Measurements from ENCODE around the gene LMCD1.
A peak's percentile ranks its signal among the peaks of the same experiment; 100 is the strongest.

Gene LMCD1

GRCh38 chr3:8595252-8595651, 93.6 kb downstream of the LMCD1 start:
- DNase-seq, result no peak

GRCh38 chr3:8595695-8596115, 94.1 kb downstream of the LMCD1 start:
- no peak for DNase-seq

- DNase-seq, result no peak
Measured at GRCh38 chr3:8596321-8597218, 94.9 kb downstream of the LMCD1 start.

- no peak for DNase-seq
Measured at GRCh38 chr3:8597219-8597853, 95.7 kb downstream of the LMCD1 start.

GRCh38 chr3:8599146-8599545, 97.5 kb downstream of the LMCD1 start:
- DNase-seq, result no peak

GRCh38 chr3:8600457-8600856, 98.8 kb downstream of the LMCD1 start:
- no peak for DNase-seq

GRCh38 chr3:8603115-8603710, 101.6 kb downstream of the LMCD1 start:
- DNase-seq, result no peak

- no peak for DNase-seq
Measured at GRCh38 chr3:8604006-8604405, 102.4 kb downstream of the LMCD1 start.

- no peak for DNase-seq
Measured at GRCh38 chr3:8604988-8605387, 103.4 kb downstream of the LMCD1 start.

GRCh38 chr3:8606701-8607231, 105.1 kb downstream of the LMCD1 start:
- no peak for DNase-seq

- DNase-seq, result peak; percentile 13
Measured at GRCh38 chr3:8607234-8608040, 105.8 kb downstream of the LMCD1 start.

GRCh38 chr3:8608041-8608790, 106.6 kb downstream of the LMCD1 start:
- DNase-seq, result no peak

GRCh38 chr3:8608791-8609467, 107.3 kb downstream of the LMCD1 start:
- no peak for DNase-seq

GRCh38 chr3:8610951-8611350, 109.3 kb downstream of the LMCD1 start:
- no peak for DNase-seq

GRCh38 chr3:8617921-8618320, 116.3 kb downstream of the LMCD1 start:
- no peak for DNase-seq

- no peak for DNase-seq
Measured at GRCh38 chr3:8618950-8619349, 117.3 kb downstream of the LMCD1 start.

- DNase-seq, result no peak
Measured at GRCh38 chr3:8619548-8619947, 117.9 kb downstream of the LMCD1 start.

- DNase-seq, result no peak
Measured at GRCh38 chr3:8621141-8621540, 119.5 kb downstream of the LMCD1 start.

- DNase-seq, result no peak
Measured at GRCh38 chr3:8621872-8622271, 120.2 kb downstream of the LMCD1 start.

GRCh38 chr3:8622873-8623691, 121.5 kb downstream of the LMCD1 start:
- DNase-seq, result peak; percentile 18 to 61
